Vagina (tissue), 2 donors: ENCODE measurements around the gene NKPD1.

Experiments
- POLR2A ChIP-seq, 2 donors: fragments of 450-650 bp; IDR thresholded peaks; one replicate each; pipeline ENCODE4 v1.6.1; 2017; ENCODE audit warnings: antibody characterized with exemption in 2 of 2, mild to moderate bottlenecking in 2 of 2, moderate library complexity in 2 of 2
- TF ChIP-seq, protein P1 (sequence below), 3 experiments: fragments of 450-650 bp in 2 of 3; fragments of 200-600 bp in 1 of 3; sonication (generic) in 1 of 3; IDR thresholded peaks; one replicate each; pipeline ENCODE4 v1.5.1; 2017 to 2019; ENCODE audit warnings: antibody characterized with exemption in 3 of 3, mild to moderate bottlenecking in 2 of 3, moderate library complexity in 2 of 3

DNA sequence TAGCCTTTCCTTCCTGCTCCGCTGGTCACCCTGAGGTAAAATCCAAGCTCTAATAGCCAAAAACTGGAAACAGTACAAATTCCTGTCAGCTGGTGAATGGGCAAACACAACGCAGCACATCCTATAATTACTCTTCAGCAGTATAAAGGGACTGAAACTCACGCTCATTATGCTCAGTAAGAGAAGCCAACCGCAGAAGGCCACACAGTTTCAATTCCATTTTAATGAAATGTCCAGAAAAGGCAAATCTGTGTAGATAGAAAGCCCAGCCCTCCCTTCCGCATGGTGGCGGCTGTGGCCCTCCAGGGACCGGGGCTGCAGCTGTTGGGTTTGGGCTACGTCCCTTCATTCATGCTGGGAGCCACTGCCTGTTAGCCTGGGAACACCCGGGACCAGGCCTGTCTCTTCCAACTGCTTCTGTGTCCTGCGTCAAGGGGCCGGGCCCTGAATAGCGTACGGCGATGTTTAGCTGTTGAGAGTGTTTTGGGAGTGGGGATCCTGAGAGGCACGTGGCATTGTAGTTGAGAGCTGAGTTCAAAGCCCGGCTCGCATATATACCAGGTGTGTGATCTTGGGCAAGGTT lies 23.5 kb downstream of the NKPD1 start:
- TF ChIP-seq, protein P1, sequence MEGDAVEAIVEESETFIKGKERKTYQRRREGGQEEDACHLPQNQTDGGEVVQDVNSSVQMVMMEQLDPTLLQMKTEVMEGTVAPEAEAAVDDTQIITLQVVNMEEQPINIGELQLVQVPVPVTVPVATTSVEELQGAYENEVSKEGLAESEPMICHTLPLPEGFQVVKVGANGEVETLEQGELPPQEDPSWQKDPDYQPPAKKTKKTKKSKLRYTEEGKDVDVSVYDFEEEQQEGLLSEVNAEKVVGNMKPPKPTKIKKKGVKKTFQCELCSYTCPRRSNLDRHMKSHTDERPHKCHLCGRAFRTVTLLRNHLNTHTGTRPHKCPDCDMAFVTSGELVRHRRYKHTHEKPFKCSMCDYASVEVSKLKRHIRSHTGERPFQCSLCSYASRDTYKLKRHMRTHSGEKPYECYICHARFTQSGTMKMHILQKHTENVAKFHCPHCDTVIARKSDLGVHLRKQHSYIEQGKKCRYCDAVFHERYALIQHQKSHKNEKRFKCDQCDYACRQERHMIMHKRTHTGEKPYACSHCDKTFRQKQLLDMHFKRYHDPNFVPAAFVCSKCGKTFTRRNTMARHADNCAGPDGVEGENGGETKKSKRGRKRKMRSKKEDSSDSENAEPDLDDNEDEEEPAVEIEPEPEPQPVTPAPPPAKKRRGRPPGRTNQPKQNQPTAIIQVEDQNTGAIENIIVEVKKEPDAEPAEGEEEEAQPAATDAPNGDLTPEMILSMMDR (IDR thresholded peaks at IDR 0.05): no peak
- TF ChIP-seq POLR2A (IDR thresholded peaks at IDR 0.05): no peak
